ENCODE data around the gene JPT1.

Gene JPT1

GRCh38 chr17:75115555-75115954, 38.8 kb downstream of the JPT1 start:
- POLR2A ChIA-PET, result interaction anchor here (6.5 kb wide), 1 partner anchor 15 kb away, joined by 68 read pairs; the partner anchor contains the start of gene NT5C
- CTCF ChIA-PET, result interaction anchor here (1.0 to 3.0 kb wide), 6 partner anchors 10 to 155 kb away, joined by 3 to 44 read pairs (median 10); partner anchors contain the start of gene MIF4GD
- TF ChIP-seq SUZ12 (IDR thresholded peaks at IDR 0.05), result no peak
- TF ChIP-seq HDGF (IDR thresholded peaks at IDR 0.05; ENCODE audit: borderline replicate concordance), result no peak
- TF ChIP-seq PKNOX1 (IDR thresholded peaks at IDR 0.05), result no peak
- TF ChIP-seq NFRKB (IDR thresholded peaks at IDR 0.05), result no peak
- TF ChIP-seq FOXM1 (IDR thresholded peaks at IDR 0.05; ENCODE audit: borderline replicate concordance), result no peak
- no peak for TF ChIP-seq CTBP1 (IDR thresholded peaks at IDR 0.05; ENCODE audit: borderline replicate concordance)
- DNase-seq (ENCODE audit: extremely low spot score), result no peak

GRCh38 chr17:75114552-75115314, 39.6 kb downstream of the JPT1 start:
- TF ChIP-seq NFRKB (IDR thresholded peaks at IDR 0.05) (no peak), FOXM1 (IDR thresholded peaks at IDR 0.05; ENCODE audit: borderline replicate concordance) (no peak), ELF4 (IDR thresholded peaks at IDR 0.05) (no peak), SUZ12 (IDR thresholded peaks at IDR 0.05) (no peak), TARDBP (IDR thresholded peaks at IDR 0.05) (no peak), HDGF (IDR thresholded peaks at IDR 0.05; ENCODE audit: borderline replicate concordance) (no peak), PKNOX1 (IDR thresholded peaks at IDR 0.05) (no peak), CTBP1 (IDR thresholded peaks at IDR 0.05; ENCODE audit: borderline replicate concordance) (no peak), FOXA1 (IDR thresholded peaks at IDR 0.05) (no peak), SP1 (IDR thresholded peaks at IDR 0.05) (no peak)
- ChIA-PET POLR2A (interaction anchor here (1.0 to 6.5 kb wide), 9 partner anchors 10 to 91 kb away, joined by 3 to 68 read pairs (median 5); partner anchors contain the start of genes ATP5PD, NT5C, NUP85 and SUMO2), CTCF (interaction anchor here (0.6 to 3.0 kb wide), 29 partner anchors 9 to 240 kb away, joined by 3 to 44 read pairs (median 6); partner anchors contain the start of genes MIF4GD, MRPL58, NT5C and NUP85)
- DNase-seq (ENCODE audit: extremely low spot score), result no peak

GRCh38 chr17:75113798-75114551, 40.3 kb downstream of the JPT1 start:
- POLR2A ChIA-PET, result interaction anchor here (0.7 to 6.5 kb wide), 13 partner anchors 11 to 241 kb away, joined by 3 to 68 read pairs (median 3); partner anchors contain the start of genes ATP5PD, FDXR, NT5C and NUP85
- DNase-seq (ENCODE audit: extremely low spot score), result peak; percentile 83
- CTCF ChIA-PET, result interaction anchor here (0.6 to 3.0 kb wide), 32 partner anchors 8 to 298 kb away, joined by 3 to 44 read pairs (median 5); partner anchors contain the start of genes MIF4GD, MRPL58, NT5C and NUP85
- no peak for TF ChIP-seq ZNF384 (IDR thresholded peaks at IDR 0.05)
- TF ChIP-seq CTBP1 (IDR thresholded peaks at IDR 0.05; ENCODE audit: borderline replicate concordance), result no peak
- TF ChIP-seq SUZ12 (IDR thresholded peaks at IDR 0.05), result no peak
- TF ChIP-seq ARNT (IDR thresholded peaks at IDR 0.05), result no peak
- no peak for TF ChIP-seq SP1 (IDR thresholded peaks at IDR 0.05)
- no peak for TF ChIP-seq TARDBP (IDR thresholded peaks at IDR 0.05)
- TF ChIP-seq ELF4 (IDR thresholded peaks at IDR 0.05), result no peak
- no peak for TF ChIP-seq FOXK2 (IDR thresholded peaks at IDR 0.05)
- no peak for TF ChIP-seq HDGF (IDR thresholded peaks at IDR 0.05; ENCODE audit: borderline replicate concordance)
- TF ChIP-seq NFRKB (IDR thresholded peaks at IDR 0.05), result no peak
- no peak for TF ChIP-seq FOXM1 (IDR thresholded peaks at IDR 0.05; ENCODE audit: borderline replicate concordance)
- no peak for TF ChIP-seq LEF1 (IDR thresholded peaks at IDR 0.05; ENCODE audit: borderline replicate concordance)
- no peak for TF ChIP-seq FOXA1 (IDR thresholded peaks at IDR 0.05)
- TF ChIP-seq BHLHE40 (IDR thresholded peaks at IDR 0.05; ENCODE audit: borderline replicate concordance), result no peak
- TF ChIP-seq PKNOX1 (IDR thresholded peaks at IDR 0.05), result no peak

GRCh38 chr17:75111777-75112335, 42.5 kb downstream of the JPT1 start:
- ChIA-PET CTCF (interaction anchor here (0.6 kb wide), 1 partner anchor 59 kb away, joined by 3 read pairs; no protein-coding TSS in a partner anchor), POLR2A (interaction anchor here (0.9 kb wide), 1 partner anchor 17 kb away, joined by 3 read pairs; no protein-coding TSS in a partner anchor)
- DNase-seq (ENCODE audit: extremely low spot score), result no peak
- no peak for TF ChIP-seq FOXM1 (IDR thresholded peaks at IDR 0.05; ENCODE audit: borderline replicate concordance)
- no peak for TF ChIP-seq FOXK2 (IDR thresholded peaks at IDR 0.05)
- TF ChIP-seq NFRKB (IDR thresholded peaks at IDR 0.05), result no peak
- no peak for TF ChIP-seq L3MBTL2 (conservative IDR thresholded peaks at IDR 0.05)
- no peak for TF ChIP-seq CTBP1 (IDR thresholded peaks at IDR 0.05; ENCODE audit: borderline replicate concordance)
- TF ChIP-seq SUZ12 (IDR thresholded peaks at IDR 0.05), result no peak
- no peak for TF ChIP-seq ELF4 (IDR thresholded peaks at IDR 0.05)
- TF ChIP-seq SP1 (IDR thresholded peaks at IDR 0.05), result no peak
- no peak for TF ChIP-seq PKNOX1 (IDR thresholded peaks at IDR 0.05)
- TF ChIP-seq FOXA1 (IDR thresholded peaks at IDR 0.05), result no peak
- TF ChIP-seq BHLHE40 (IDR thresholded peaks at IDR 0.05; ENCODE audit: borderline replicate concordance), result no peak
- TF ChIP-seq TARDBP (IDR thresholded peaks at IDR 0.05), result no peak
- TF ChIP-seq ZNF384 (IDR thresholded peaks at IDR 0.05), result no peak; the same call in 1 of the 2 replicates
- TF ChIP-seq LEF1 (IDR thresholded peaks at IDR 0.05; ENCODE audit: borderline replicate concordance), result no peak
- TF ChIP-seq HDGF (IDR thresholded peaks at IDR 0.05; ENCODE audit: borderline replicate concordance), result no peak
- no peak for TF ChIP-seq ARNT (IDR thresholded peaks at IDR 0.05)

All from HEK293T (cell line).